Right lobe of liver (tissue), 4 donors: ENCODE measurements around the gene HS1BP3.

ENCODE experiments used
- POLR2A ChIP-seq: fragments of 450-650 bp; IDR thresholded peaks from one replicate; pipeline ENCODE4 v1.6.1; 2017; ENCODE audit warnings: antibody characterized with exemption, mild to moderate bottlenecking
- TF ChIP-seq, protein P1 (sequence below), 4 donors: fragments of 200-600 bp in 3 of 4; fragments of 450-650 bp in 1 of 4; IDR thresholded peaks; one replicate each; pipeline versions ENCODE4 v1.5.1 to v1.8.0; 2016 to 2022; ENCODE audit warnings: antibody characterized with exemption in 4 of 4, mild to moderate bottlenecking in 2 of 4
- donor health status: DM: no; HTN: no; CAD: no.
- donor health status: DM: no; HTN: no; CAD: no.
- donor health status: DM: no; HTN: yes; CAD: no.

DNA sequence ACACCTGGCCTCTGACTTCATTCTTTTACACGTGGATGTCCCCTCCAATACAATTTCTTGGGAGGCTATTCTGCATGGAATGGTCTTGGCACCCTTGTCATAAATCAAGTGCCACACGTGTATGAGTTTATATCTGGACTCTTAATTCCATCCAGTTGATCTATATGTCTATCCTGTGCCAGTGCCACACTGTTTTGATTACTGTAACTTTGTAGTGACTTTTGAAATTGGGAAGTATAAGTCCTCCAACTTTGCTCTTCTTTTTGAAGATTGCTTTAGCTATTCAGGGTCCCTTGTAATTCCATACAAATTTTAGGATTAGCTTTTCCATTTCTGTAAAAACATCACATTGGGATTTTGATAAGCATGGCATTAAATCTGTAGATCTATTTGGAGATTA, 43.5 kb downstream of the HS1BP3 start:
- TF ChIP-seq, protein P1, sequence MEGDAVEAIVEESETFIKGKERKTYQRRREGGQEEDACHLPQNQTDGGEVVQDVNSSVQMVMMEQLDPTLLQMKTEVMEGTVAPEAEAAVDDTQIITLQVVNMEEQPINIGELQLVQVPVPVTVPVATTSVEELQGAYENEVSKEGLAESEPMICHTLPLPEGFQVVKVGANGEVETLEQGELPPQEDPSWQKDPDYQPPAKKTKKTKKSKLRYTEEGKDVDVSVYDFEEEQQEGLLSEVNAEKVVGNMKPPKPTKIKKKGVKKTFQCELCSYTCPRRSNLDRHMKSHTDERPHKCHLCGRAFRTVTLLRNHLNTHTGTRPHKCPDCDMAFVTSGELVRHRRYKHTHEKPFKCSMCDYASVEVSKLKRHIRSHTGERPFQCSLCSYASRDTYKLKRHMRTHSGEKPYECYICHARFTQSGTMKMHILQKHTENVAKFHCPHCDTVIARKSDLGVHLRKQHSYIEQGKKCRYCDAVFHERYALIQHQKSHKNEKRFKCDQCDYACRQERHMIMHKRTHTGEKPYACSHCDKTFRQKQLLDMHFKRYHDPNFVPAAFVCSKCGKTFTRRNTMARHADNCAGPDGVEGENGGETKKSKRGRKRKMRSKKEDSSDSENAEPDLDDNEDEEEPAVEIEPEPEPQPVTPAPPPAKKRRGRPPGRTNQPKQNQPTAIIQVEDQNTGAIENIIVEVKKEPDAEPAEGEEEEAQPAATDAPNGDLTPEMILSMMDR (IDR thresholded peaks at IDR 0.05) = no peak
- no peak for TF ChIP-seq POLR2A
